Thymus (tissue), 11 donors: ENCODE data around the gene RHNO1. TPM values are rescaled to one million over a fixed set of nuclear protein-coding genes. Genes with fewer than 3 reads are reported as not detected.

ENCODE experiments used
- DNase-seq, 9 donors: peaks; one replicate each; pipeline ENCODE4 v3.0.0-alpha.2; 2013; ENCODE audit warnings: low spot score in 9 of 9, low read depth in 6 of 9, missing footprints in 1 of 9
- H3K27ac ChIP-seq, 2 donors: one replicate each; pipeline ENCODE4 v1.5.1; 2013; ENCODE audit warnings: control low read depth in 1 of 2, low read depth in 1 of 2, low read length in 1 of 2, mild to moderate bottlenecking in 1 of 2, moderate library complexity in 1 of 2
- H3K27me3 ChIP-seq, 2 donors: one replicate each; pipeline ENCODE4 v1.5.1; 2013; ENCODE audit warnings: low read length in 1 of 2; ENCODE audit not compliant: control insufficient read depth in 2 of 2, insufficient read depth in 1 of 2
- H3K36me3 ChIP-seq, 2 donors: one replicate each; pipeline ENCODE4 v1.5.1; 2013; ENCODE audit warnings: low read length in 1 of 2, mild to moderate bottlenecking in 1 of 2, moderate library complexity in 1 of 2; ENCODE audit not compliant: control insufficient read depth in 2 of 2, insufficient read depth in 2 of 2
- H3K4me1 ChIP-seq, 2 donors: one replicate each; pipeline ENCODE4 v1.5.1; 2013; ENCODE audit warnings: low read length in 2 of 2; ENCODE audit not compliant: control insufficient read depth in 2 of 2, insufficient read depth in 2 of 2
- H3K4me3 ChIP-seq, 2 donors: one replicate each; pipeline ENCODE4 v1.5.1; 2013; ENCODE audit warnings: low read length in 2 of 2, control low read depth in 1 of 2, mild to moderate bottlenecking in 1 of 2
- H3K9me3 ChIP-seq, 2 donors: one replicate each; pipeline ENCODE4 v1.5.1; 2013; ENCODE audit warnings: low read length in 1 of 2, mild to moderate bottlenecking in 1 of 2; ENCODE audit not compliant: control insufficient read depth in 2 of 2, insufficient read depth in 1 of 2
- WGBS: extraction: QIAGEN DNeasy Blood & Tissue Kit; methylation state at CpG from one replicate; pipeline ENCODE4 v1.1.7; 2013; 5-methylcytosine and 5-hydroxymethylcytosine counted together
- polyA plus RNA-seq: library from polyadenylated mRNA; stranded (reverse); fragments of 200-250 nt; gene quantifications from one replicate; pipeline ENCODE4 v1.2.3, GENCODE V29; 2013
- total RNA-seq: library from RNA; stranded (reverse); fragments of 120-200 nt; gene quantifications from one replicate; pipeline ENCODE4 v1.2.4, GENCODE V29; 2013
- donor health status: healthy.

Gene RHNO1
- total and polyA plus RNA-seq, 2 donors = 33.4 to 34.6 TPM

GRCh38 chr12:2891240-2892053 lies 14.4 kb downstream of the RHNO1 start:
- Histone ChIP-seq H3K9me3 (no peaks in the 10 kb centered on the region), H3K4me3 (peak overlapping the region; percentile 64 to 78), H3K36me3 (peaks cover 8 to 19% of the 10 kb centered on the region in 2 donors), H3K27me3 (no peaks in the 10 kb centered on the region), H3K27ac (peak overlapping the region; percentile 77 to 81), H3K4me1 (peaks cover 10 to 13% of the 10 kb centered on the region in 2 donors)
- WGBS = 30% methylated on average over 42 of the region's 42 CpGs
- peak in 2 of 9 donors; percentile 9 to 14 for DNase-seq

GRCh38 chr12:2892246-2892645 lies 15.2 kb downstream of the RHNO1 start:
- Histone ChIP-seq H3K27ac (no peak overlapping the region), H3K4me3 (no peak overlapping the region)

GRCh38 chr12:2893007-2893406 lies 16.0 kb downstream of the RHNO1 start:
- no peak for DNase-seq
- 96% methylated on average over 8 of the region's 8 CpGs for WGBS
- Histone ChIP-seq H3K9me3 (no peaks in the 10 kb centered on the region), H3K4me1 (peaks cover 10 to 13% of the 10 kb centered on the region in 2 donors), H3K36me3 (peaks cover 3 to 6% of the 10 kb centered on the region in 2 donors), H3K27me3 (no peaks in the 10 kb centered on the region), H3K4me3 (no peak overlapping the region), H3K27ac (no peak overlapping the region)

More at GRCh38 chr12:2892246-2892645, 15.2 kb downstream of the RHNO1 start:
- H3K9me3 ChIP-seq = no peaks in the 10 kb centered on the region
- no peak for DNase-seq
- H3K4me1 ChIP-seq = peaks cover 10 to 13% of the 10 kb centered on the region in 2 donors
- H3K36me3 ChIP-seq = peaks cover 8 to 13% of the 10 kb centered on the region in 2 donors
- 96% methylated on average over 12 of the region's 12 CpGs for WGBS
- H3K27me3 ChIP-seq = no peaks in the 10 kb centered on the region

GRCh38 chr12:2895051-2895451 lies 18.0 kb downstream of the RHNO1 start:
- no peaks in the 10 kb centered on the region for H3K9me3 ChIP-seq
- H3K36me3 ChIP-seq = no peaks in the 10 kb centered on the region
- 94% methylated on average over 2 of the region's 2 CpGs for WGBS
- H3K4me1 ChIP-seq = peaks cover 9 to 12% of the 10 kb centered on the region in 2 donors
- DNase-seq = no peak
- H3K27ac ChIP-seq = no peak overlapping the region
- no peaks in the 10 kb centered on the region for H3K27me3 ChIP-seq
- no peak overlapping the region for H3K4me3 ChIP-seq

GRCh38 chr12:2895511-2895910 lies 18.5 kb downstream of the RHNO1 start:
- WGBS = 97% methylated on average over 2 of the region's 2 CpGs
- Histone ChIP-seq H3K4me3 (no peak overlapping the region), H3K9me3 (no peaks in the 10 kb centered on the region), H3K4me1 (peaks cover 5 to 7% of the 10 kb centered on the region in 2 donors), H3K27ac (no peak overlapping the region), H3K27me3 (no peaks in the 10 kb centered on the region), H3K36me3 (no peaks in the 10 kb centered on the region)
- DNase-seq = no peak

- DNase-seq = no peak
- H3K27me3 ChIP-seq = no peaks in the 10 kb centered on the region
- no peak overlapping the region for H3K27ac ChIP-seq
- H3K9me3 ChIP-seq = no peaks in the 10 kb centered on the region
- H3K4me3 ChIP-seq = no peak overlapping the region
- 98% methylated on average over 5 of the region's 5 CpGs for WGBS
- H3K4me1 ChIP-seq = no peaks in the 10 kb centered on the region
- H3K36me3 ChIP-seq = no peaks in the 10 kb centered on the region
Measured at GRCh38 chr12:2897418-2897817, 20.4 kb downstream of the RHNO1 start.

GRCh38 chr12:2900642-2901041 lies 23.6 kb downstream of the RHNO1 start:
- WGBS = 96% methylated on average over 8 of the region's 8 CpGs
- H3K27me3 ChIP-seq = no peaks in the 10 kb centered on the region
- H3K27ac ChIP-seq = no peak overlapping the region

GRCh38 chr12:2902272-2902880 lies 25.4 kb downstream of the RHNO1 start:
- WGBS = 90% methylated on average over 4 of the region's 4 CpGs

More at GRCh38 chr12:2900642-2901041, 23.6 kb downstream of the RHNO1 start:
- Histone ChIP-seq H3K4me1 (no peaks in the 10 kb centered on the region), H3K9me3 (no peaks in the 10 kb centered on the region), H3K4me3 (no peak overlapping the region), H3K36me3 (no peaks in the 10 kb centered on the region)
- no peak for DNase-seq

GRCh38 chr12:2904260-2904659 lies 27.2 kb downstream of the RHNO1 start:
- Histone ChIP-seq H3K36me3 (no peaks in the 10 kb centered on the region), H3K27ac (no peak overlapping the region), H3K27me3 (no peaks in the 10 kb centered on the region), H3K4me3 (no peak overlapping the region), H3K4me1 (no peaks in the 10 kb centered on the region), H3K9me3 (no peaks in the 10 kb centered on the region)
- WGBS = 97% methylated on average over 2 of the region's 2 CpGs
- DNase-seq = no peak

More at GRCh38 chr12:2902272-2902880, 25.4 kb downstream of the RHNO1 start:
- Histone ChIP-seq H3K4me1 (no peaks in the 10 kb centered on the region), H3K36me3 (no peaks in the 10 kb centered on the region), H3K27me3 (no peaks in the 10 kb centered on the region), H3K4me3 (no peak overlapping the region), H3K27ac (no peak overlapping the region), H3K9me3 (no peaks in the 10 kb centered on the region)
- no peak for DNase-seq
